ENCODE measurements around the gene RCOR3.
"Not testable (repeated sequence)": the region's sequence is repeated elsewhere in the genome, so short reads cannot be mapped to it uniquely, and the experiment has no call there.

Gene RCOR3

GRCh38 chr1:211261229-211261628 lies 2.1 kb downstream of the RCOR3 start:
- Mint-ChIP-seq H3K4me1 (peaks cover 30% of the 10 kb centered on the region), H3K27me3 (ENCODE audit: low read depth, poor library complexity) (no peaks in the 10 kb centered on the region), H3K27ac (peak overlapping the region; percentile 91), H3K4me3 (peak overlapping the region; percentile 89), H3K36me3 (ENCODE audit: low read depth) (peaks cover 37% of the 10 kb centered on the region), H3K9me3 (no peaks in the 10 kb centered on the region)
- DNase-seq = no peak
- no peak for TF ChIP-seq CTCF (IDR thresholded peaks at IDR 0.05)

- not testable (repeated sequence) for H3K27ac Mint-ChIP-seq; H3K9me3 Mint-ChIP-seq; H3K27me3 Mint-ChIP-seq (ENCODE audit: low read depth, poor library complexity); H3K4me3 Mint-ChIP-seq; DNase-seq
- H3K4me1 Mint-ChIP-seq = peaks cover 12% of the 10 kb centered on the region
- H3K36me3 Mint-ChIP-seq (ENCODE audit: low read depth) = peaks cover 54% of the 10 kb centered on the region
These were observed 3.9 kb downstream of the RCOR3 start for GRCh38 chr1:211263022-211263421.

GRCh38 chr1:211267204-211267857 lies 8.2 kb downstream of the RCOR3 start:
- no peak overlapping the region for H3K27ac Mint-ChIP-seq
- no peaks in the 10 kb centered on the region for H3K4me1 Mint-ChIP-seq
- no peak overlapping the region for H3K4me3 Mint-ChIP-seq
- no peaks in the 10 kb centered on the region for H3K27me3 Mint-ChIP-seq (ENCODE audit: low read depth, poor library complexity)
- peaks cover 63% of the 10 kb centered on the region for H3K36me3 Mint-ChIP-seq (ENCODE audit: low read depth)
- no peaks in the 10 kb centered on the region for H3K9me3 Mint-ChIP-seq
- no peak for TF ChIP-seq CTCF (IDR thresholded peaks at IDR 0.05)
- DNase-seq = no peak

GRCh38 chr1:211279340-211279739 lies 20.2 kb downstream of the RCOR3 start:
- no peaks in the 10 kb centered on the region for H3K27me3 Mint-ChIP-seq (ENCODE audit: low read depth, poor library complexity)
- no peak for DNase-seq
- no peak for TF ChIP-seq CTCF (IDR thresholded peaks at IDR 0.05)
- no peak overlapping the region for H3K4me3 Mint-ChIP-seq
- H3K9me3 Mint-ChIP-seq = no peaks in the 10 kb centered on the region
- H3K4me1 Mint-ChIP-seq = peaks cover 3% of the 10 kb centered on the region
- H3K27ac Mint-ChIP-seq = no peak overlapping the region
- H3K36me3 Mint-ChIP-seq (ENCODE audit: low read depth) = peaks cover 38% of the 10 kb centered on the region

GRCh38 chr1:211280910-211281309 lies 21.7 kb downstream of the RCOR3 start:
- H3K4me1 Mint-ChIP-seq = peaks cover 2% of the 10 kb centered on the region
- H3K9me3 Mint-ChIP-seq = no peaks in the 10 kb centered on the region
- no peak for DNase-seq
- no peak overlapping the region for H3K4me3 Mint-ChIP-seq
- no peaks in the 10 kb centered on the region for H3K27me3 Mint-ChIP-seq (ENCODE audit: low read depth, poor library complexity)
- H3K36me3 Mint-ChIP-seq (ENCODE audit: low read depth) = peaks cover 45% of the 10 kb centered on the region
- H3K27ac Mint-ChIP-seq = no peak overlapping the region
- no peak for TF ChIP-seq CTCF (IDR thresholded peaks at IDR 0.05)

GRCh38 chr1:211281320-211282022 lies 22.3 kb downstream of the RCOR3 start:
- TF ChIP-seq CTCF (IDR thresholded peaks at IDR 0.05) = no peak
- no peaks in the 10 kb centered on the region for H3K9me3 Mint-ChIP-seq
- no peak overlapping the region for H3K4me3 Mint-ChIP-seq
- peaks cover 46% of the 10 kb centered on the region for H3K36me3 Mint-ChIP-seq (ENCODE audit: low read depth)
- H3K4me1 Mint-ChIP-seq = no peaks in the 10 kb centered on the region
- DNase-seq = no peak
- no peak overlapping the region for H3K27ac Mint-ChIP-seq
- no peaks in the 10 kb centered on the region for H3K27me3 Mint-ChIP-seq (ENCODE audit: low read depth, poor library complexity)
